ENCODE measurements around the gene GRIPAP1. TPM values are rescaled to one million over a fixed set of nuclear protein-coding genes. Genes with fewer than 3 reads are reported as not detected.

GRIPAP1 gene
- total RNA-seq, 1 donor: 15.6 TPM

DNA sequence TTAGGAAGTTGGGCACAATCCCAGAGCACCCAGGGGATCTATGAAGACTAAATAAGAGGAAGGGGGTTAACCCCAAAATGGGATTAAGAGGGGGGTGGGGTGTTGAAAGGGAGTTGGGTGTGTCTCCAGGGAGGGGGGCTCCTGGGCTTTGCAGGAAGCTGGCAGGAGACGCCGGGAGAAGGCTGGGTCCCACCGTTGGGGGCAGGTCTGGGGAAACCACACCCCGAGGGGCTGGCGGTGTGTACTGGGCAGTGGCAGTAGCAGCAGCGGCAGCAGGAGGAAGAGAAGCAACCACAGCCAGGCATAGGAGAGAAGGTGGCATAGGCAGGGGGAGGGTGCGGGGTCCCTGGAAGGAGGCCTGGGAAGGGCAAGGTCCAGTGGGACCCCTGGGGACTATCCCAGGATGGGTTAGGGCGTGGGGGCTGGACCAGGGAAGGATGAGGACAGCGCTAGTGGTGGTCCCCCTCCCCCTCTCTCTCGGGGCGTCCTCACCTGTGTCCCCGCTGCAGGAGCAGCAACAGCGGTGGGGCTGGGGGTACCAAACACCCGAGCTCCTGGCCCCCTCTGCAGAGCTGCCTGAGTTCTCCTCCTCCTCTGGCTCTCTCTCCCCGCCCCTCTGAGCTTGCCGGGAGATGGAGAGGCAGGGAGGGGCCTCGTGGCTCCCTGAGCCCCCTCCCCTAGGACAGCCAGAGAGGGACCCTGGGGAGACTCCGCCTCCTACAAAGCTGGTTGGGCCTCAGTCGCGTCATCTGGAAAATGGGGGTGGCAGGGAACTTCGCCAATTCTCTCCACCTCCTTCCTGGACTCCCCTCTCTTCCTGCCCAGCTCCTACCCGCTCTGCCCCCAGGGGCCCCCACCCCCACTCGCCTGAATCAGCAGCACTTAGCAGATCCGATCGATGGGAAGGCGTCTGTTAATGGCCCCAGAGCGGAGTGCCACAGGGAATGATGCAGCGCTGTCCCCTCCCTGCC, 30.5 kb downstream of the GRIPAP1 start, which contains the start of gene KCND1:
KCND1 (minus strand) TSS at position 596 of the 971 bp plus-strand sequence. CDS start 1,573 bp downstream, outside the sequence.
- Histone ChIP-seq H3K36me3 (ENCODE audit: insufficient read depth, low read length) (peaks cover 4% of the 10 kb centered on the region), H3K4me3 (ENCODE audit: insufficient read depth, low read length) (peak within 1 kb of the TSS; percentile 64), H3K79me2 (ENCODE audit: insufficient read depth, low read length) (no peaks in the 10 kb centered on the region), H3K27me3 (ENCODE audit: insufficient read depth, low read length) (no peaks in the 10 kb centered on the region), H4K20me1 (ENCODE audit: insufficient read depth, low read length) (no peaks in the 10 kb centered on the region), H3K4me2 (ENCODE audit: insufficient read depth, low read length) (peak within 1 kb of the TSS; percentile 75), H2AFZ (ENCODE audit: low read length) (peak within 1 kb of the TSS; percentile 29), H3K4me1 (ENCODE audit: insufficient read depth, low read length) (peaks cover 9% of the 10 kb centered on the region), H3K9me3 (ENCODE audit: low read depth, low read length) (no peaks in the 10 kb centered on the region), H3K27ac (ENCODE audit: low read depth, low read length) (no peak within 1 kb of the TSS)
- TF ChIP-seq, protein P1, sequence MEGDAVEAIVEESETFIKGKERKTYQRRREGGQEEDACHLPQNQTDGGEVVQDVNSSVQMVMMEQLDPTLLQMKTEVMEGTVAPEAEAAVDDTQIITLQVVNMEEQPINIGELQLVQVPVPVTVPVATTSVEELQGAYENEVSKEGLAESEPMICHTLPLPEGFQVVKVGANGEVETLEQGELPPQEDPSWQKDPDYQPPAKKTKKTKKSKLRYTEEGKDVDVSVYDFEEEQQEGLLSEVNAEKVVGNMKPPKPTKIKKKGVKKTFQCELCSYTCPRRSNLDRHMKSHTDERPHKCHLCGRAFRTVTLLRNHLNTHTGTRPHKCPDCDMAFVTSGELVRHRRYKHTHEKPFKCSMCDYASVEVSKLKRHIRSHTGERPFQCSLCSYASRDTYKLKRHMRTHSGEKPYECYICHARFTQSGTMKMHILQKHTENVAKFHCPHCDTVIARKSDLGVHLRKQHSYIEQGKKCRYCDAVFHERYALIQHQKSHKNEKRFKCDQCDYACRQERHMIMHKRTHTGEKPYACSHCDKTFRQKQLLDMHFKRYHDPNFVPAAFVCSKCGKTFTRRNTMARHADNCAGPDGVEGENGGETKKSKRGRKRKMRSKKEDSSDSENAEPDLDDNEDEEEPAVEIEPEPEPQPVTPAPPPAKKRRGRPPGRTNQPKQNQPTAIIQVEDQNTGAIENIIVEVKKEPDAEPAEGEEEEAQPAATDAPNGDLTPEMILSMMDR (IDR thresholded peaks at IDR 0.05; ENCODE audit: extremely low read depth, low read depth, low read length): no peak
- DNase-seq (ENCODE audit: insufficient read length, low spot score, missing footprints): peak; percentile 83

DNA sequence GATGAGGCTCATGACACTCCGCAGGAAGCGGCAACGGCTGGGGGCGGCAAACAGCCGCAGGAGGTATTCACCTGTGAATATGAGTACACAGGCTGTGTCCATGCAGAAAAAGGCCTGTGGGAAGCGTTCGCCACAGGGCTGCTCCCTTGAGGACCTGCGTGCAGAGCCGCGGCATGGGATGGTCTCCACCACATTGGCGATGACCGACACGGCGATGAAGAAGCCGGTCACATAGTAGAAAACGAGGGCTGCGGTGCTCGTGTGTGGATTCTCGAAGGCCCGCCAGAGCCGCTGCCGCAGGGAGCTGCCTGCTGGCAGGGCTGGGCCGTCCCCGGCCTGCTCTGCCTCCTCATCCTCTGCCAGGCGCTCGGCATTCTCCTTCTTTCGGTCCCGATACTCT, 32.6 kb downstream of the GRIPAP1 start:
- H3K27me3 ChIP-seq (ENCODE audit: insufficient read depth, low read length): no peaks in the 10 kb centered on the region
- peaks cover 9% of the 10 kb centered on the region for H3K4me1 ChIP-seq (ENCODE audit: insufficient read depth, low read length)
- H4K20me1 ChIP-seq (ENCODE audit: insufficient read depth, low read length): no peaks in the 10 kb centered on the region
- no peak overlapping the region for H3K4me3 ChIP-seq (ENCODE audit: insufficient read depth, low read length)
- no peak overlapping the region for H2AFZ ChIP-seq (ENCODE audit: low read length)
- H3K9me3 ChIP-seq (ENCODE audit: low read depth, low read length): no peaks in the 10 kb centered on the region
- TF ChIP-seq, protein P1 (IDR thresholded peaks at IDR 0.05; ENCODE audit: extremely low read depth, low read depth, low read length): no peak
- no peaks in the 10 kb centered on the region for H3K79me2 ChIP-seq (ENCODE audit: insufficient read depth, low read length)
- no peak overlapping the region for H3K27ac ChIP-seq (ENCODE audit: low read depth, low read length)
- no peaks in the 10 kb centered on the region for H3K36me3 ChIP-seq (ENCODE audit: insufficient read depth, low read length)
- DNase-seq (ENCODE audit: insufficient read length, low spot score, missing footprints): no peak
- H3K4me2 ChIP-seq (ENCODE audit: insufficient read depth, low read length): no peak overlapping the region

- no peak overlapping the region for H3K27ac ChIP-seq (ENCODE audit: low read depth, low read length)
- H3K4me1 ChIP-seq (ENCODE audit: insufficient read depth, low read length): peaks cover 9% of the 10 kb centered on the region
- no peak overlapping the region for H3K4me2 ChIP-seq (ENCODE audit: insufficient read depth, low read length)
- TF ChIP-seq, protein P1 (IDR thresholded peaks at IDR 0.05; ENCODE audit: extremely low read depth, low read depth, low read length): no peak
- H3K9me3 ChIP-seq (ENCODE audit: low read depth, low read length): no peaks in the 10 kb centered on the region
- H3K36me3 ChIP-seq (ENCODE audit: insufficient read depth, low read length): no peaks in the 10 kb centered on the region
- H2AFZ ChIP-seq (ENCODE audit: low read length): no peak overlapping the region
- no peak for DNase-seq (ENCODE audit: insufficient read length, low spot score, missing footprints)
- H3K27me3 ChIP-seq (ENCODE audit: insufficient read depth, low read length): no peaks in the 10 kb centered on the region
- H4K20me1 ChIP-seq (ENCODE audit: insufficient read depth, low read length): no peaks in the 10 kb centered on the region
- no peaks in the 10 kb centered on the region for H3K79me2 ChIP-seq (ENCODE audit: insufficient read depth, low read length)
- H3K4me3 ChIP-seq (ENCODE audit: insufficient read depth, low read length): no peak overlapping the region
Observed at GRCh38 chrX:48968377-48968776, 33.7 kb downstream of the GRIPAP1 start.

Data from osteoblast (primary cell).